HEK293 (cell line): ENCODE data around the gene CYB5B.

Experiments used
- CTCF ChIA-PET: fragments of 350-600 bp; formaldehyde crosslinking; extraction: SDS; loops from one replicate; lab custom pipeline; 2021; ENCODE audit warnings: antibody characterized with exemption; lab: Yijun Ruan, JAX
- POLR2A ChIA-PET: fragments of 300-600 bp; formaldehyde crosslinking; extraction: SDS; loops from one replicate; lab custom pipeline; 2020; ENCODE audit warnings: antibody characterized with exemption, inconsistent platforms; lab: Yijun Ruan, JAX
- H3K27ac ChIP-seq: fragments of 200-500 bp; sonication (Bioruptor generic); 2 replicates; pipeline ENCODE4 v1.5.1; 2014; ENCODE audit warnings: low read depth, low read length, control low read depth, inconsistent platforms; ENCODE audit errors: extremely low read depth
- H3K36me3 ChIP-seq, 2 experiments: fragments of 200-500 bp in 1 of 2; sonication (Bioruptor generic) in 1 of 2; 1 replicate in 1 of 2; 2 replicates in 1 of 2; pipeline ENCODE4 v1.5.1; 2014 to 2017; ENCODE audit warnings: inconsistent platforms in 2 of 2, low read length in 2 of 2; ENCODE audit not compliant: control insufficient read depth in 2 of 2, insufficient read depth in 1 of 2
- H3K4me1 ChIP-seq: fragments of 200-500 bp; sonication (Bioruptor generic); 2 replicates; pipeline ENCODE4 v1.5.1; 2014; ENCODE audit warnings: mild to moderate bottlenecking, low read length, inconsistent platforms; ENCODE audit not compliant: control insufficient read depth, insufficient read depth
- H3K4me3 ChIP-seq: 2 replicates; pipeline ENCODE4 v1.5.1; 2011; ENCODE audit warnings: low read depth, mild to moderate bottlenecking, control low read depth, low read length, moderate library complexity
- H3K9me3 ChIP-seq: fragments of 200-500 bp; sonication (Bioruptor generic); 2 replicates; pipeline ENCODE4 v1.5.1; 2014; ENCODE audit warnings: low read depth, low read length, inconsistent platforms; ENCODE audit not compliant: control insufficient read depth, insufficient read depth
- BCL6B ChIP-seq: fragments of 450-650 bp; formaldehyde crosslinking; IDR thresholded peaks from 2 replicates; pipeline ENCODE4 v1.5.1; 2017; ENCODE audit warnings: missing biosample characterization, missing genetic modification characterization
- GFI1B ChIP-seq: fragments of 450-650 bp; formaldehyde crosslinking; IDR thresholded peaks from 2 replicates; pipeline ENCODE4 v1.5.1; 2016; ENCODE audit warnings: missing biosample characterization, missing genetic modification characterization
- KLF16 ChIP-seq: fragments of 450-650 bp; formaldehyde crosslinking; IDR thresholded peaks from 2 replicates; pipeline ENCODE4 v1.5.1; 2017; ENCODE audit warnings: missing biosample characterization, missing genetic modification characterization
- PRDM10 ChIP-seq: fragments of 450-650 bp; formaldehyde crosslinking; IDR thresholded peaks from 2 replicates; pipeline ENCODE4 v1.5.1; 2016; ENCODE audit warnings: missing biosample characterization, missing genetic modification characterization
- REPIN1 ChIP-seq: fragments of 450-650 bp; formaldehyde crosslinking; IDR thresholded peaks from 2 replicates; pipeline ENCODE4 v1.5.1; 2017; ENCODE audit warnings: missing biosample characterization, missing genetic modification characterization, low read depth
- SCRT1 ChIP-seq: fragments of 450-650 bp; formaldehyde crosslinking; IDR thresholded peaks from 2 replicates; pipeline ENCODE4 v1.5.1; 2016; ENCODE audit warnings: missing biosample characterization, missing genetic modification characterization, borderline replicate concordance
- SP2 ChIP-seq: fragments of 450-650 bp; formaldehyde crosslinking; IDR thresholded peaks from 2 replicates; pipeline ENCODE4 v1.5.1; 2016; ENCODE audit warnings: missing biosample characterization, missing genetic modification characterization
- SP3 ChIP-seq: fragments of 450-650 bp; formaldehyde crosslinking; IDR thresholded peaks from 2 replicates; pipeline ENCODE4 v1.5.1; 2016; ENCODE audit warnings: missing biosample characterization, missing genetic modification characterization
- ZBTB11 ChIP-seq: fragments of 450-650 bp; formaldehyde crosslinking; conservative IDR thresholded peaks from 2 replicates; pipeline ENCODE4 v1.5.1; 2016; ENCODE audit warnings: low read depth, missing biosample characterization, missing genetic modification characterization
- ZBTB20 ChIP-seq: fragments of 450-650 bp; formaldehyde crosslinking; IDR thresholded peaks from 2 replicates; pipeline ENCODE4 v1.5.1; 2016; ENCODE audit warnings: missing biosample characterization, missing genetic modification characterization
- ZBTB26 ChIP-seq: fragments of 450-650 bp; formaldehyde crosslinking; optimal IDR thresholded peaks from 2 replicates; pipeline ENCODE3; 2016; ENCODE audit warnings: missing biosample characterization, mild to moderate bottlenecking, missing genetic modification characterization
- ZBTB48 ChIP-seq: fragments of 450-650 bp; formaldehyde crosslinking; IDR thresholded peaks from 2 replicates; pipeline ENCODE4 v1.5.1; 2016; ENCODE audit warnings: missing biosample characterization, missing genetic modification characterization
- ZFHX2 ChIP-seq: fragments of 450-650 bp; formaldehyde crosslinking; conservative IDR thresholded peaks from 2 replicates; pipeline ENCODE4 v1.5.1; 2016; ENCODE audit warnings: missing biosample characterization, missing genetic modification characterization
- ZNF155 ChIP-seq: fragments of 450-650 bp; formaldehyde crosslinking; IDR thresholded peaks from 2 replicates; pipeline ENCODE4 v1.5.1; 2016; ENCODE audit warnings: missing biosample characterization, missing genetic modification characterization
- ZNF169 ChIP-seq: fragments of 450-650 bp; formaldehyde crosslinking; IDR thresholded peaks from 2 replicates; pipeline ENCODE4 v1.5.1; 2016; ENCODE audit warnings: missing biosample characterization, missing genetic modification characterization
- ZNF239 ChIP-seq: fragments of 450-650 bp; formaldehyde crosslinking; IDR thresholded peaks from 2 replicates; pipeline ENCODE4 v1.5.1; 2016; ENCODE audit warnings: missing biosample characterization, missing genetic modification characterization
- ZNF24 ChIP-seq: fragments of 450-650 bp; formaldehyde crosslinking; IDR thresholded peaks from 2 replicates; pipeline ENCODE4 v1.5.1; 2016; ENCODE audit warnings: missing biosample characterization, missing genetic modification characterization
- ZNF274 ChIP-seq, 2 experiments: fragments of 200-500 bp in 1 of 2; fragments of 450-650 bp in 1 of 2; sonication (Bioruptor generic) in 1 of 2; formaldehyde crosslinking in 1 of 2; IDR thresholded peaks; 2 replicates each; pipeline versions ENCODE4 v1.5.1 to v1.6.1; 2014 to 2016; ENCODE audit warnings: borderline replicate concordance in 1 of 2, inconsistent platforms in 1 of 2, low read length in 1 of 2, missing biosample characterization in 1 of 2, missing genetic modification characterization in 1 of 2
- ZNF311 ChIP-seq: fragments of 450-650 bp; formaldehyde crosslinking; IDR thresholded peaks from 2 replicates; pipeline ENCODE4 v1.5.1; 2017; ENCODE audit warnings: missing biosample characterization, missing genetic modification characterization, borderline replicate concordance
- ZNF324 ChIP-seq: fragments of 450-650 bp; formaldehyde crosslinking; IDR thresholded peaks from 2 replicates; pipeline ENCODE4 v1.5.1; 2016; ENCODE audit warnings: missing biosample characterization, missing genetic modification characterization
- ZNF426 ChIP-seq: fragments of 450-650 bp; formaldehyde crosslinking; IDR thresholded peaks from 2 replicates; pipeline ENCODE4 v1.5.1; 2017; ENCODE audit warnings: missing biosample characterization, missing genetic modification characterization, mild to moderate bottlenecking, inconsistent platforms, moderate library complexity
- ZNF561 ChIP-seq: fragments of 450-650 bp; IDR thresholded peaks from 2 replicates; pipeline ENCODE4 v1.5.1; 2018; ENCODE audit warnings: missing biosample characterization, missing genetic modification characterization, borderline replicate concordance
- ZNF664 ChIP-seq: fragments of 450-650 bp; formaldehyde crosslinking; IDR thresholded peaks from 2 replicates; pipeline ENCODE4 v1.5.1; 2016; ENCODE audit warnings: missing biosample characterization, missing genetic modification characterization
- ZNF76 ChIP-seq: fragments of 450-650 bp; formaldehyde crosslinking; IDR thresholded peaks from 2 replicates; pipeline ENCODE4; 2016; ENCODE audit warnings: low read depth, missing biosample characterization, missing genetic modification characterization, borderline replicate concordance
- ZNF791 ChIP-seq: fragments of 450-650 bp; formaldehyde crosslinking; IDR thresholded peaks from 2 replicates; pipeline ENCODE4 v1.5.1; 2016; ENCODE audit warnings: missing biosample characterization, missing genetic modification characterization
- ZNF843 ChIP-seq: fragments of 450-650 bp; formaldehyde crosslinking; IDR thresholded peaks from 2 replicates; pipeline ENCODE4 v1.5.1; 2016; ENCODE audit warnings: missing biosample characterization, missing genetic modification characterization

Gene CYB5B

GRCh38 chr16:69424053-69424934 lies at the start of gene CYB5B:
Gene CYB5B, plus strand, starts transcription at chr16:69424619. Its CDS starts 65 bp downstream, at chr16:69424684.
- Histone ChIP-seq H3K36me3 (peaks cover 24 to 28% of the 10 kb centered on the region in 2 experiments; a peak in 2 of 3 replicates), H3K4me1 (no peaks in the 10 kb centered on the region), H3K27ac (peak within 1 kb of the TSS; percentile 89), H3K9me3 (no peaks in the 10 kb centered on the region), H3K4me3 (peak within 1 kb of the TSS; percentile 72)
- ChIA-PET POLR2A (interaction anchor here (0.7 to 1.9 kb wide), 6 partner anchors 11 to 140 kb away, joined by 3 to 6 read pairs (median 4); no protein-coding TSS in a partner anchor), CTCF (interaction anchor here (1.2 to 1.3 kb wide), 2 partner anchors 22 to 25 kb away, joined by 3 to 4 read pairs; no protein-coding TSS in a partner anchor)
- TF ChIP-seq ZNF239 (tag by site-specific recombination) (0 out of 2 replicates have a peak, but pooled peaks have one; percentile 67), BCL6B (peak; percentile 100), ZNF76 (tag by site-specific recombination) (peak; percentile 82; the same call in 1 of the 2 replicates), SP3 (tag by site-specific recombination) (peak; percentile 68), ZNF843 (tag by site-specific recombination) (0 out of 2 replicates have a peak, but pooled peaks have one; percentile 14), ZNF274 (IDR thresholded peaks at IDR 0.05; ENCODE audit: low read length) (no peak), ZNF274 (tag by site-specific recombination; IDR thresholded peaks at IDR 0.05; ENCODE audit: borderline replicate concordance) (peak; percentile 39; the same call in 1 of the 2 replicates), ZNF324 (tag by site-specific recombination) (peak; percentile 57; the same call in 1 of the 2 replicates), PRDM10 (tag by site-specific recombination) (peak; percentile 56), KLF16 (peak; percentile 86), ZNF664 (no peak), ZBTB26 (tag by site-specific recombination) (peak; percentile 39), ZNF24 (tag by site-specific recombination) (peak; percentile 50; the same call in 1 of the 2 replicates), ZBTB48 (peak; percentile 54; the same call in 1 of the 2 replicates), ZBTB20 (tag by site-specific recombination) (peak; percentile 76), ZNF791 (tag by site-specific recombination) (no peak), ZNF169 (0 out of 2 replicates have a peak, but pooled peaks have one; percentile 21), ZNF561 (tag by site-specific recombination) (0 out of 2 replicates have a peak, but pooled peaks have one; percentile 18), ZNF426 (tag by site-specific recombination) (no peak), ZFHX2 (tag by site-specific recombination) (peak; percentile 50), SCRT1 (tag by site-specific recombination) (peak; percentile 67; the same call in 1 of the 2 replicates), ZBTB11 (tag by site-specific recombination) (peak; percentile 59), SP2 (tag by site-specific recombination) (peak; percentile 98), GFI1B (tag by site-specific recombination) (peak; percentile 53; the same call in 1 of the 2 replicates), REPIN1 (0 out of 2 replicates have a peak, but pooled peaks have one; percentile 40), ZNF311 (no peak), ZNF155 (no peak)
